Stimulated activated CD8-positive, alpha-beta memory T cell treated with anti-CD3 and anti-CD28 coated beads, Interleukin-15, amount 100 ng/mL, for 1 hour (primary cell): Measurements from ENCODE around the gene C2orf81.
"Not testable (repeated sequence)": the region's sequence is repeated elsewhere in the genome, so short reads cannot be mapped to it uniquely, and the experiment has no call there.

Source experiments
- DNase-seq: peaks from one replicate; pipeline ENCODE4 v3.0.0-alpha.2; 2020; ENCODE audit warnings: low read depth

The C2orf81 gene

GRCh38 chr2:74442483-74443297, 21.3 kb upstream of the C2orf81 start:
- DNase-seq, result not testable (repeated sequence)

- no peak for DNase-seq
Observed at GRCh38 chr2:74441690-74442482, 20.5 kb upstream of the C2orf81 start, which contains the start of gene RTKN. Gene RTKN (minus strand): TSS chr2:74441937. CDS start chr2:74441816, 121 bp downstream.

DNA sequence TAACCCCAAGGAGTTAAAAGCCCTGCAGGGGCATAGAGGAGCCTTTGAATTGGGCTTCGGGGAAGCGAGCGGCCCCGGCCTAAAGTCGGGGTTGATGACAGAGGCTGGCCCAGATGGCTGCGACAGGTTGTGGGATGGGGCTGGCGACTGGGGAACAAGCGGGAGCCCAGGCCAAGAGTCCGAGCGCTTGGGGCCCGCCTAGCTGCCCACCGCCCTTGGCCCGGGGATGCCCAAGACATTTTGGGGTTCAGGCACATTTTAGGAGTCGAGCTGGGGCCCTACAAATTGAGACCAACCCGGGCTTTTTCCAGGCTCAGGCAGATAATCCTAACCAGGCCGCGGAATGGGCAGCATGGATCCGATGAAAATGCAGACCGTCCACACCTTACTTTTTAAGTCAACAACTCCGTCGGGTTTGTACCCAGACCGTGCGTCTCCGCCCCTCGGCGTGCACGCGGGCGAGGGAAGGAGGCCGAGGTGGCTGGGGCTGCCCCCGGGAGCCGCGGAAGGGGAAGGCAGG, 19.8 kb upstream of the C2orf81 start:
- no peak for DNase-seq

DNA sequence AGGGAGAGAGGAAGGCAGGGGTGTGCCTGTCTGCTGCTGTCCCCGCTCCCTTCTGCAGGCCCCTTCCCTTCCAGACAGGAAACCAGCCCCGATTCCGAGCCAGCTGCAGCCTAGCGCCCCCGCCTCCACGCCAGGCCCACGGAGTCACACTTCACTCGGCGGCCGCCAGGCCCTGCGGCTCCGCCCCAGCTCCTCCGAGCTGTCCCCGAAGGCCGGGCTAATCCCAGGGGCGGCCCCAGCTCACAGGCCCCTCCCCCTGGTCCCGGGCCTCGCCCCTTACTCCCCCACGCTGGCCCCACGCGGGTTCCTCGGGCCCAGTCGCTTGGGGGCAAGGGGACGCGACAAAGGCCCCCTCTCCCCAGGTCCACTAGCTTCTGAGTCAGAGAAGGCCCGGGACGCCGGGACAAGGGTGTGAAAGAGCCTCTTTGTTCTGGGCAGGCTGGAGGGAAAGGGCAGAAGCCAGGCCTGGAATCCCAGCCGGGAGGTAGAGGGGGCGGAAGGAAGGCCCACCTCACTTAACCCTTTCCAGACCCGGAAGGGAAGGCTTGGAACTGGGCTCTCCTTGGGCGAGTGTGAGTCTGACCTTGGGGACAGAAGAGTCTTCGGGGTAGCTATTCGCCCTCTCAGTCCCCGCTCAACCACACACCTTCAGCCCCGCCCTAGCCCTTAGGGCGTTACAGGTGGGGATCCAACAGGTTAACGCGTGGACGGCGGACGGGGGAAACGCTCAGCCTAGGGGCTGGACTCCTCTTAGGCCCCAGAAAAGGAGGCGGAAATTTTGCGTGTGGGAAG, 19.2 kb upstream of the C2orf81 start:
- no peak for DNase-seq

GRCh38 chr2:74439803-74440377, 18.5 kb upstream of the C2orf81 start:
- no peak for DNase-seq

- DNase-seq, result no peak
Observed at GRCh38 chr2:74439373-74439772, 18.0 kb upstream of the C2orf81 start.

DNA sequence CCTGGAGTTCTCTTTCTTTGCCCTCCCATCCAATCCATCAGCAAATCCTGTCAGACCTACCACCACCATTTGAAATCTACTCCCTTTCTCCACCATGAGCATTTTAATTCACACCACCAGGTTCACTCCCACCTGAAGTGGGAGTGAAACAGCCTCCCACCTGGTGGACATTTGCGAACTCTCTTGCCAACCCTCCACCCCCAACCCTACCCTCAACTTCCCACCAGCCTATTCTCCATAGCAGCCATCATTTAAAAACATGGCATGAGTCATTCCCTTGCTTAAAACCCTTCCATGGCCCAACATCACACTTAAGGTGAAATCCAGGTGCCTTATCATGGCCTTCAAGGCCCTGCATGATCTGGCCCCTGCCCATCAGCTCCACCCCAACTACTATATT, 16.8 kb upstream of the C2orf81 start:
- no peak for DNase-seq

DNA sequence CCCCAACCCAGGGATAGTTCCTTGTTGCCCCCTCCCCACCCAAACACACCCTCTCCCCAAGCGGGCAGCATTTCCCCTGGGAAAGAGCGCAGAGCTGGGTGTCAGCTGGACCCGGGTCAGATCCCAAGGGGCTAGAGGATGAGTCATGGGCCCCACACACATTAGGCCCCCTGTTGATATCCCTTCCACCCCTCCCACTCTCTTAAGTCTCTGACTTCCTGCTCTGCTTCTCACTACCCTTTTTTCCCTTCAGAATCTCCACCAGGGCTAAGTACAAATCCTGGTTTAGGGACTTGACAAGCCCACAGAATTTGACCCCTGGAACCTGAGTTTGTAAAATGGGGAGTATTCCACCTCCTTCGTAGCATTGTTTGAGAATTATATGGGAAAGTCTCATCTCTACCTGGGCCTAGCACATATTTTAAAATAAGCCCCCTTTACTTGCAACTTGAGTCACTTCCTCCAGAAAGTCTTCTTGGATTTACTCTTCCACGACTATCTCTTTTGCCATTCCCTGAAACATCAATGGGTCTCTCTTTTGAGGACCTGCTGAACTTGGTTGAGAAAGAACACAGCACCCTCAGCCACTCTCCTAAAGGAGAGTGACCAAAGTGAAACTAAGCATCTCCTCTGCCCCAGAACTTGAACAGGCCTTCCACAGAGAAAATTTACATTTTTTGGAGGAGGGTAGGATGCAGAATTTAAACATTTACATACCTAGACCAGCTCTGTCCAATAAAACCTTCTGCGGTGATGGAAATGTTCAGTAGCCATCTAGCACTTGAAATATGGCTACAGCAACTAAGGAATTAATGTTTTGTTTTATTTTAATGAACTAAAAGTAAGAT, 15.7 kb upstream of the C2orf81 start:
- no peak for DNase-seq

- no peak for DNase-seq
Observed at GRCh38 chr2:74436111-74436805, 14.8 kb upstream of the C2orf81 start.

DNA sequence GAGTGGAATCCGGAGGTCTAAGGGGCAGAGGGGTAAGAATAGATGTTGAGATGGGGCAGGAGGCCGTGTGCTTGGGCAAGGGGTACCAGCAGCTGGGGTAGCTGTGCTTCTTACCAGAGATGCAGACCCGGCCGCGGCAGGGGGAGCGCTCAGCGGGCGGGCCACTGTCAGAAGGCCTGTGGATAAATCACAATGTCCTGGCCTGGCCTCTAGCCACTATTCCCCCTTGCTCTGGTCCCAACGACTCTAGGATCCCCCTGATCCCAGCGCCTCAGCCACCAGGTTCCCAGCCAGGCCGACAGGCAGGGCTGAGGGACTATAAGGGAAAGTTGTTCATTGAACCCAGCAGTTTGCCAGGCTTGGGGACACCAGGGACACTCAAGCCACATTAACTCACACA, 9.1 kb upstream of the C2orf81 start:
- no peak for DNase-seq

- no peak for DNase-seq
Observed at GRCh38 chr2:74429487-74430451, 8.3 kb upstream of the C2orf81 start.

DNA sequence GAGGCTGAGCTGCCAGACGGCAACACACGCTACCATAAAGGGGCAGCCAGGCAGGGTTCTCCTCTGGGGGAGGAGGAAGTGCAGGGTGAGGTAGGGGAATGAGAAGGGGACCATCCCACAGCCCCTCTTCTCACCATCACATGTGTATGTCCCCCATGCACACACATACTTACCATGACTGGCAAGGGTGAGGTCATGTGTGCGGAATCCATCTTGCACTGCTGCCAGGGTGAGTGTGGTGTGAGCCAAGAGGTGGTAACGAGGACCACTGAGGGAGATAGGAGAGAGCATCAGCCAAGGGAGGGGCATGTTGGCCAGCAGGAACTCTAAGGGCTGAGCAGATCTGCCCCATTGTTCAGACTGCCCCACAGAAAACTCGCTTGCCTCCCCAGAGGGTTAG, 7.3 kb upstream of the C2orf81 start:
- no peak for DNase-seq

DNA sequence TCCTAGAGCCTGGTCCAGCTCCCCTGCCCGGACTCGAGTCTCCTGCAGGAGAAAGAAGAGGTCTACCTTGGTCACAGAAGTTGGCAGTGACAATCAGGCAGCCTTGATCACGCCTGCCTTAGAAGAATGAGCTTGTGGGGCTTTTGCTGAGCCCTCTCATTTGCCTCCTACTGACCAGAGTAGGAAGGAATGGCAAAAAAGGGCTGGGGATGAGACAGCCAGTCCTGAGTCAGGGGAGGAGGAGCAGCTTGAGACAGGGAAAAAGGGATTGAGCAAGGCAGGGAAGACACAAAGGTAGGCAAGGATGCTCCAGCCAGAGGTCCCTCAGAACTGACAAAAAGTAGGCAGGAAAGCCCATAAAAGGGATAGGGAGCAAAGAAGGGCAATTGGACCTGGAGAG, 6.1 kb upstream of the C2orf81 start:
- no peak for DNase-seq

- DNase-seq, result no peak
Observed at GRCh38 chr2:74426181-74426758, 4.9 kb upstream of the C2orf81 start.

- no peak for DNase-seq
Observed at GRCh38 chr2:74425523-74425922, 4.1 kb upstream of the C2orf81 start.

DNA sequence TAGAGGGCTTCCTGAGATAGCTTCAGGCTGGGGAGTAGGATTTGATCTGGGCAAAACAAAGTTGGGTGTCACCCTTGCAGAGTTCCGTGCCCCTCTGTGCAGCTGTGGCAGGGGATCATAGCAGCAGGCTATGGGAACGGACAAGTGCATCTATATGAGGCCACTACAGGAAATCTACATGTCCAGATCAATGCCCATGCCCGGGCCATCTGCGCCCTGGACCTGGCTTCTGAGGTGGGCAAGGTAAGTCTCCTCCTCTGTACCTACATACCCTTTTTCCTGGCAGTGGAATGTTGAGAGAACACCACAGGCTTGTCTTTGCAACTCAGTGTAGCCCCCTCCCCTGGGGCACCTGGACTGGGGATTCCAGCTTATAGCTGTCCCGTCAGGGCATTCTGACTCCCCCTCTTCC, 3.6 kb upstream of the C2orf81 start:
- no peak for DNase-seq

GRCh38 chr2:74424139-74424992, 2.9 kb upstream of the C2orf81 start:
- no peak for DNase-seq
